ENCODE results near the gene SESN1.

DNA sequence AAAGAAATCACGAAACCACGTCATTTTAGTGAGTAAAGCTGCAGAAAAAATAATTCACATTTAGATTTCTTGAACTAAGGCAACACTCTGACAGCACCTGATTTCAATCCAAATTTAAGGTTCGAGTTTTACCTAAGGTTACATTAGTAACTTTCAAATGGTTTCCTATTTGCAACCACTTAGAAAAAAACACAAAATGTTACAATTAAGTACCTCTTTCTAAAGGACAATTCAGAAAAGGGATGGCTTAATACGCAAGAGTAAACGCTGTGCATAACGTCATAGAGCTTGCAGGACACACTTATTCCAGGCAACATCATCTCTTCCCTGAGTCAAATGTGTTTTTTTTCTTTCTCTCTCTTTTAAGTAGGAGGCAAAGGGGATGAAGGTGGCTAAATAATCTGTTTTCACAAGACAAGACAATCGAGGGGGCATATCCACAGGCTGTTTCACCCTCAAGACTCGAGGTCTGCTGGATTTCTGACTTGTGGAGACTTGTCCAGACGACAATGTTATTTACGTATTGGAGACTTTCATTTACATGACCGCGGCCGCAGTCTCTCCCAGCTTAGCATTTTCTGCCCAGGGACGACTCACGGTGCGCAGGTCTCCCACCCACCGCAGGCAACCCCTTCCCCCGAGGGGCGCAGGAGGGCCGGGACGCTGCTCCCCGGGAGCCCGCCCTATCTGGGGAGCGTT is 86.0 kb downstream of the SESN1 start:
- no peak for TF ChIP-seq POLR2AphosphoS5 (IDR thresholded peaks at IDR 0.05)
- TF ChIP-seq, protein P1, sequence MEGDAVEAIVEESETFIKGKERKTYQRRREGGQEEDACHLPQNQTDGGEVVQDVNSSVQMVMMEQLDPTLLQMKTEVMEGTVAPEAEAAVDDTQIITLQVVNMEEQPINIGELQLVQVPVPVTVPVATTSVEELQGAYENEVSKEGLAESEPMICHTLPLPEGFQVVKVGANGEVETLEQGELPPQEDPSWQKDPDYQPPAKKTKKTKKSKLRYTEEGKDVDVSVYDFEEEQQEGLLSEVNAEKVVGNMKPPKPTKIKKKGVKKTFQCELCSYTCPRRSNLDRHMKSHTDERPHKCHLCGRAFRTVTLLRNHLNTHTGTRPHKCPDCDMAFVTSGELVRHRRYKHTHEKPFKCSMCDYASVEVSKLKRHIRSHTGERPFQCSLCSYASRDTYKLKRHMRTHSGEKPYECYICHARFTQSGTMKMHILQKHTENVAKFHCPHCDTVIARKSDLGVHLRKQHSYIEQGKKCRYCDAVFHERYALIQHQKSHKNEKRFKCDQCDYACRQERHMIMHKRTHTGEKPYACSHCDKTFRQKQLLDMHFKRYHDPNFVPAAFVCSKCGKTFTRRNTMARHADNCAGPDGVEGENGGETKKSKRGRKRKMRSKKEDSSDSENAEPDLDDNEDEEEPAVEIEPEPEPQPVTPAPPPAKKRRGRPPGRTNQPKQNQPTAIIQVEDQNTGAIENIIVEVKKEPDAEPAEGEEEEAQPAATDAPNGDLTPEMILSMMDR (IDR thresholded peaks at IDR 0.05 in 8 of 11, conservative IDR thresholded peaks at IDR 0.05 in 3 of 11), result no peak
